IMR-90 (cell line): ENCODE results near the gene CAPN2. TPM values are rescaled to one million over a fixed set of nuclear protein-coding genes. Genes with fewer than 3 reads are reported as not detected.

Experiments
- ATAC-seq: fragments of 200-7000 bp; cut with Tn5 transposase; 2 replicates; pipeline ENCODE4 v1.9.1; 2020; ENCODE audit warnings: low read depth, mild to moderate bottlenecking, moderate library complexity
- BruUV-seq: library from RNA; stranded (reverse); fragments of 400-500 nt; replicated peaks from 2 replicates; lab custom pipeline; 2021; lab: Mats Ljungman, UMichigan
- CTCF ChIA-PET: fragments of 300-600 bp; formaldehyde crosslinking; extraction: SDS; loops from one replicate; lab custom pipeline; 2021; ENCODE audit warnings: antibody characterized with exemption; lab: Yijun Ruan, JAX
- POLR2A ChIA-PET: fragments of 300-600 bp; sonication (Branson Sonifier 250); formaldehyde crosslinking; loops from one replicate; lab custom pipeline; 2022; ENCODE audit warnings: antibody characterized with exemption; ENCODE audit not compliant: unreplicated experiment; lab: Charles Lee
- DNase-seq: peaks from one replicate; pipeline ENCODE4 v3.0.0; 2013
- H2AFZ ChIP-seq: replicated peaks from 2 replicates; pipeline ENCODE3; 2013; ENCODE audit warnings: low read length, mild to moderate bottlenecking; ENCODE audit not compliant: poor library complexity
- H2AK5ac ChIP-seq: 2 replicates; pipeline ENCODE4 v1.6.1; 2013; ENCODE audit warnings: low read depth, low read length, inconsistent platforms
- H2AK9ac ChIP-seq: replicated peaks from 2 replicates; pipeline ENCODE3; 2013; ENCODE audit warnings: mild to moderate bottlenecking, low read depth, low read length, moderate library complexity; ENCODE audit not compliant: poor library complexity
- H2BK120ac ChIP-seq: 2 replicates; pipeline ENCODE4 v1.6.1; 2013; ENCODE audit warnings: low read depth, low read length, inconsistent platforms
- H2BK15ac ChIP-seq: 3 replicates; pipeline ENCODE4 v1.6.1; 2013; ENCODE audit warnings: low read depth, low read length, inconsistent platforms
- H2BK20ac ChIP-seq: 2 replicates; pipeline ENCODE4 v1.6.1; 2013; ENCODE audit warnings: low read depth, mild to moderate bottlenecking, inconsistent platforms, low read length, moderate library complexity
- H2BK5ac ChIP-seq: 2 replicates; pipeline ENCODE4 v1.6.1; 2013; ENCODE audit warnings: mild to moderate bottlenecking, low read depth, low read length, inconsistent platforms; ENCODE audit not compliant: poor library complexity, severe bottlenecking
- H3K14ac ChIP-seq: replicated peaks from 2 replicates; pipeline ENCODE4 v1.6.1; 2013; ENCODE audit warnings: low read depth, low read length, inconsistent platforms
- H3K18ac ChIP-seq: 2 replicates; pipeline ENCODE4 v1.6.1; 2013; ENCODE audit warnings: low read depth, low read length, control low read depth
- H3K23ac ChIP-seq: 2 replicates; pipeline ENCODE4 v1.6.1; 2013; ENCODE audit warnings: low read depth, low read length, inconsistent platforms
- H3K27ac ChIP-seq: 2 replicates; pipeline ENCODE4 v1.5.1; 2013; ENCODE audit warnings: mild to moderate bottlenecking, control low read depth, low read length; ENCODE audit not compliant: insufficient read depth
- H3K27me3 ChIP-seq: 2 replicates; pipeline ENCODE4 v1.6.1; 2013; ENCODE audit warnings: low read length; ENCODE audit not compliant: control insufficient read depth, insufficient read depth
- H3K36me3 ChIP-seq: 2 replicates; pipeline ENCODE4 v1.6.1; 2013; ENCODE audit warnings: low read length, mixed read lengths; ENCODE audit not compliant: control insufficient read depth, insufficient read depth
- H3K4ac ChIP-seq: 2 replicates; pipeline ENCODE4 v1.6.1; 2013; ENCODE audit warnings: low read depth, low read length, inconsistent platforms
- H3K4me1 ChIP-seq: 2 replicates; pipeline ENCODE4 v1.6.1; 2013; ENCODE audit warnings: low read length, mixed read lengths; ENCODE audit not compliant: control insufficient read depth, insufficient read depth
- H3K4me2 ChIP-seq: 2 replicates; pipeline ENCODE4 v1.6.1; 2013; ENCODE audit warnings: low read depth, mild to moderate bottlenecking, control low read depth, low read length, moderate library complexity
- H3K4me3 ChIP-seq: 2 replicates; pipeline ENCODE4 v1.5.1; 2013; ENCODE audit warnings: low read depth, mild to moderate bottlenecking, control low read depth, low read length, moderate library complexity; ENCODE audit not compliant: insufficient read depth
- H3K56ac ChIP-seq: 2 replicates; pipeline ENCODE4 v1.6.1; 2013; ENCODE audit warnings: low read length, inconsistent platforms; ENCODE audit not compliant: insufficient read depth; ENCODE audit errors: extremely low read depth
- H3K79me1 ChIP-seq, 2 experiments: 2 replicates each; pipeline ENCODE4 v1.6.1; 2013; ENCODE audit warnings: low read length in 2 of 2, inconsistent platforms in 1 of 2, low read depth in 1 of 2
- H3K9ac ChIP-seq: 2 replicates; pipeline ENCODE4 v1.6.1; 2013; ENCODE audit warnings: low read depth, low read length, control low read depth
- H3K9me1 ChIP-seq: 2 replicates; pipeline ENCODE4 v1.6.1; 2013; ENCODE audit warnings: low read length, inconsistent platforms; ENCODE audit not compliant: insufficient read depth
- H3K9me3 ChIP-seq: 2 replicates; pipeline ENCODE4 v1.6.1; 2013; ENCODE audit warnings: low read length; ENCODE audit not compliant: control insufficient read depth, insufficient read depth
- H4K20me1 ChIP-seq: 2 replicates; pipeline ENCODE4 v1.6.1; 2013; ENCODE audit warnings: low read length, inconsistent platforms; ENCODE audit not compliant: insufficient read depth
- H4K5ac ChIP-seq: 2 replicates; pipeline ENCODE4 v1.6.1; 2013; ENCODE audit warnings: mild to moderate bottlenecking, low read depth, low read length, control low read depth
- H4K8ac ChIP-seq, 2 experiments: 2 replicates each; pipeline ENCODE4 v1.6.1; 2013; ENCODE audit warnings: low read depth in 2 of 2, low read length in 2 of 2, control low read depth in 1 of 2, inconsistent platforms in 1 of 2
- H4K91ac ChIP-seq: 2 replicates; pipeline ENCODE4 v1.6.1; 2013; ENCODE audit warnings: low read depth, low read length, inconsistent platforms; ENCODE audit not compliant: insufficient read depth
- MAZ ChIP-seq: IDR thresholded peaks from 2 replicates; pipeline ENCODE4 v1.6.1; 2012; ENCODE audit warnings: low read depth, mild to moderate bottlenecking, low read length, improper control_type of control experiment, moderate library complexity, borderline replicate concordance
- RCOR1 ChIP-seq: IDR thresholded peaks from 2 replicates; pipeline ENCODE4 v1.6.1; 2012; ENCODE audit warnings: mild to moderate bottlenecking, low read length, improper control_type of control experiment; ENCODE audit not compliant: insufficient replicate concordance
- dilution Hi-C: fragments of 300-500 bp; cut with HindIII; formaldehyde crosslinking; loops from one replicate; pipeline ENCODE4 v1.14.3; 2018; ENCODE audit warnings: low sequenced_read_pairs; ENCODE audit not compliant: unreplicated experiment
- in situ Hi-C: fragments of 300-500 bp; cut with MboI; formaldehyde crosslinking; loops from 3 replicates; pipeline ENCODE4 v1.14.3; 2019; ENCODE audit warnings: low sequenced_read_pairs, inconsistent platforms, mixed read lengths
- intact Hi-C: fragments of 100-400 bp; cut with micrococcal nuclease; formaldehyde crosslinking; loops from 2 replicates; pipeline ENCODE4 v1.10.0; 2022
- polyA plus RNA-seq, 3 experiments: library from polyadenylated mRNA; depleted of rRNA; stranded (reverse); fragments of >200 nt; gene quantifications; 2 replicates each; pipeline ENCODE4 v1.2.3, GENCODE V29; 2012; ENCODE audit warnings: low replicate concordance in 1 of 3
- total RNA-seq: library from RNA; depleted of rRNA; stranded (reverse); fragments of >200 nt; gene quantifications from 2 replicates; pipeline ENCODE4 v1.2.3, GENCODE V29; 2012

Gene CAPN2
- total and polyA plus RNA-seq, 2 of the 4 experiments (the other 2 are of a cell fraction), result 339 to 430 TPM

GRCh38 chr1:223813645-223814044 is 101.3 kb downstream of the CAPN2 start:
- no peak overlapping the region for H2BK20ac ChIP-seq
- no peak for ATAC-seq
- H3K9me3 ChIP-seq, result no peaks in the 10 kb centered on the region
- no peak overlapping the region for H4K8ac ChIP-seq
- no peaks in the 10 kb centered on the region for H3K27me3 ChIP-seq
- H4K5ac ChIP-seq, result no peak overlapping the region
- H4K20me1 ChIP-seq, result peaks cover 11% of the 10 kb centered on the region; the same call in 1 of the 2 replicates
- H3K14ac ChIP-seq, result no peak overlapping the region
- H3K18ac ChIP-seq, result no peak overlapping the region
- H2AFZ ChIP-seq, result no peak overlapping the region
- no peak for DNase-seq
- ChIA-PET POLR2A (no interaction called here), CTCF (no interaction called here)
- TF ChIP-seq MAZ (no peak), RCOR1 (no peak)
- in situ Hi-C loops, result no loop called here
- intact Hi-C loops, result loop anchor here (10.0 kb wide), 2 partner anchors 91 to 301 kb away; partner anchors contain the start of gene FBXO28
- H3K4me1 ChIP-seq, result peaks cover 2% of the 10 kb centered on the region
- no TSS peak for BruUV-seq
- H3K4me3 ChIP-seq, result no peak overlapping the region
- H2AK9ac ChIP-seq, result no peak overlapping the region
- no peak overlapping the region for H2BK120ac ChIP-seq
- no peak overlapping the region for H3K9ac ChIP-seq
- no peak overlapping the region for H3K4ac ChIP-seq
- dilution Hi-C loops, result no loop called here
- no peak overlapping the region for H3K27ac ChIP-seq
- H3K9me1 ChIP-seq, result peaks cover 7% of the 10 kb centered on the region; the same call in 1 of the 2 replicates
- H3K79me1 ChIP-seq, result peaks cover 17 to 45% of the 10 kb centered on the region in 2 experiments; a peak in 3 of 4 replicates
- no peak overlapping the region for H3K4me2 ChIP-seq
- H3K23ac ChIP-seq, result no peak overlapping the region
- no peak overlapping the region for H4K91ac ChIP-seq
- H2BK15ac ChIP-seq, result no peak overlapping the region
- H3K56ac ChIP-seq, result no peak overlapping the region; the same call in 1 of the 2 replicates
- peaks cover 20% of the 10 kb centered on the region for H3K36me3 ChIP-seq
- H2BK5ac ChIP-seq, result no peak overlapping the region
- no peak overlapping the region for H2AK5ac ChIP-seq
